HUES64 (cell line): ENCODE data around the gene NLRP4. TPM values are rescaled to one million over a fixed set of nuclear protein-coding genes. Genes with fewer than 3 reads are reported as not detected.

Source experiments
- H3K27ac ChIP-seq: 2 replicates; pipeline ENCODE4 v1.7.0; 2013; ENCODE audit warnings: low read depth, low read length, inconsistent platforms
- H3K27me3 ChIP-seq: 2 replicates; pipeline ENCODE4 v1.6.1; 2013; ENCODE audit warnings: mild to moderate bottlenecking, low read length; ENCODE audit not compliant: insufficient read depth
- H3K36me3 ChIP-seq: 2 replicates; pipeline ENCODE4 v1.6.1; 2013; ENCODE audit warnings: mild to moderate bottlenecking, low read length; ENCODE audit not compliant: insufficient read depth
- H3K4me1 ChIP-seq: 2 replicates; pipeline ENCODE4 v1.6.1; 2013; ENCODE audit warnings: mild to moderate bottlenecking, low read length, moderate library complexity; ENCODE audit not compliant: insufficient read depth
- H3K4me3 ChIP-seq: 2 replicates; pipeline ENCODE4 v1.5.1; 2013; ENCODE audit warnings: mild to moderate bottlenecking, low read length, moderate library complexity
- H3K9ac ChIP-seq: 2 replicates; pipeline ENCODE4 v1.6.1; 2013; ENCODE audit warnings: mild to moderate bottlenecking, low read depth, low read length
- H3K9me3 ChIP-seq: 2 replicates; pipeline ENCODE4 v1.6.1; 2013; ENCODE audit warnings: low read depth, low read length; ENCODE audit not compliant: insufficient read depth
- WGBS: fragments of 150-250, 120-280 bp; methylation state at CpG from one replicate; pipeline ENCODE4 v1.1.7; 2013; ENCODE audit warnings: missing lambda C conversion rate; 5-methylcytosine and 5-hydroxymethylcytosine counted together
- polyA plus RNA-seq, 2 experiments: library from polyadenylated mRNA; stranded (reverse); fragments of 50-300 nt; gene quantifications; one replicate each; pipeline ENCODE4 v1.2.3, GENCODE V29; 2013

The NLRP4 gene
- polyA plus RNA-seq (2013, experiment 1 of 2) = not detected
- not detected for polyA plus RNA-seq (2013, experiment 2 of 2)

- Histone ChIP-seq H3K36me3 (no peaks in the 10 kb centered on the region), H3K9ac (no peak within 1 kb of the TSS), H3K4me3 (no peak within 1 kb of the TSS), H3K27ac (no peak within 1 kb of the TSS), H3K27me3 (no peaks in the 10 kb centered on the region), H3K4me1 (no peaks in the 10 kb centered on the region), H3K9me3 (peaks cover 86% of the 10 kb centered on the region)
- WGBS = 87% methylated on average over 15 of the region's 16 CpGs
These were observed at the start of gene NLRP4 for GRCh38 chr19:55836340-55836739. Gene NLRP4, plus strand, starts transcription at chr19:55836540. Its CDS starts 15,541 bp downstream, at chr19:55852081.

DNA sequence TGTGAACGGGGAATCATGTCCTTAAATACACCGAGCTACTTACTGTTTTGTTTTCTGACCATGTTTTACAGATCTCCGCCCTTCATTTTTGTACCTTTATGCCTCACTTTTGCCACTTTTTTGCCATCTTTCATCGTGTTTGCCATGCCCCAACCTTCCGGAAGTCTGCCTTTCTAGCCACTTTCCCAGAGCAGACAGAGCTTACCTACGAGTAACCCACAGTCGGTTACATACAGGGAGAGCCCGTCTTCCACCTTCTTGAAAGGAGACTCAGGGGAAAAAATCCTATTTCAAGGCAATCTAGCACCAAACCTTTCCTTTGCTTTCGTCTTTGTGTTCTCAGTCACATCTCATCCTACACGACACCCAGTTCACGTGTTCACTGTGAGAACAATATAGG is 41.3 kb upstream of the NLRP4 start:
- H3K4me3 ChIP-seq = no peak overlapping the region
- peaks cover 87% of the 10 kb centered on the region for H3K9me3 ChIP-seq
- H3K36me3 ChIP-seq = no peaks in the 10 kb centered on the region
- H3K4me1 ChIP-seq = no peaks in the 10 kb centered on the region
- H3K9ac ChIP-seq = no peak overlapping the region
- H3K27me3 ChIP-seq = no peaks in the 10 kb centered on the region
- 81% methylated on average over 11 of the region's 11 CpGs for WGBS
- no peak overlapping the region for H3K27ac ChIP-seq

- 62% methylated on average over 7 of the region's 7 CpGs for WGBS
- no peak overlapping the region for H3K9ac ChIP-seq
- H3K36me3 ChIP-seq = no peaks in the 10 kb centered on the region
- no peak overlapping the region for H3K4me3 ChIP-seq
- H3K4me1 ChIP-seq = no peaks in the 10 kb centered on the region
- peaks cover 90% of the 10 kb centered on the region for H3K9me3 ChIP-seq
- no peak overlapping the region for H3K27ac ChIP-seq
- H3K27me3 ChIP-seq = no peaks in the 10 kb centered on the region
These were observed 34.9 kb upstream of the NLRP4 start for GRCh38 chr19:55801416-55801815.

DNA sequence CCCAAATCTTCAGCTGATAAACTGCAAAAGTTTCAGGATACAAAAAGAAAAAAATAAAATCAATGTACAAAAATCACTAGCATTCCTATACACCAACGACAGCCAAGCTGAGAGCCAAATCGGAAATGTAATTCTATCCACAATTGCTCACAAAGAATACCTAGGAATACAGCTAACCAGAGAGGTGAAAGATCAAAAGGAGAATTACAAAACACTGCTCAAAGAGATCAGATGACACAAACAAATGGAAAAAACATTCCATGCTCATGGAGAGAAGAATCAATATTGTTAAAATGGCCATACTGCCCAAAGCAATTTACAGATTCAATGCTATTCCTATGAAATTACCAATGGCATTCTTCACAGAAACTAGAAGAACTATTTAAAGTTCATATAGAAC is 34.1 kb upstream of the NLRP4 start:
- no peaks in the 10 kb centered on the region for H3K36me3 ChIP-seq
- H3K9me3 ChIP-seq = peaks cover 92% of the 10 kb centered on the region
- WGBS = 91% methylated on average over 2 of the region's 2 CpGs
- H3K27me3 ChIP-seq = no peaks in the 10 kb centered on the region
- no peak overlapping the region for H3K9ac ChIP-seq
- no peak overlapping the region for H3K4me3 ChIP-seq
- H3K4me1 ChIP-seq = no peaks in the 10 kb centered on the region
- H3K27ac ChIP-seq = no peak overlapping the region

DNA sequence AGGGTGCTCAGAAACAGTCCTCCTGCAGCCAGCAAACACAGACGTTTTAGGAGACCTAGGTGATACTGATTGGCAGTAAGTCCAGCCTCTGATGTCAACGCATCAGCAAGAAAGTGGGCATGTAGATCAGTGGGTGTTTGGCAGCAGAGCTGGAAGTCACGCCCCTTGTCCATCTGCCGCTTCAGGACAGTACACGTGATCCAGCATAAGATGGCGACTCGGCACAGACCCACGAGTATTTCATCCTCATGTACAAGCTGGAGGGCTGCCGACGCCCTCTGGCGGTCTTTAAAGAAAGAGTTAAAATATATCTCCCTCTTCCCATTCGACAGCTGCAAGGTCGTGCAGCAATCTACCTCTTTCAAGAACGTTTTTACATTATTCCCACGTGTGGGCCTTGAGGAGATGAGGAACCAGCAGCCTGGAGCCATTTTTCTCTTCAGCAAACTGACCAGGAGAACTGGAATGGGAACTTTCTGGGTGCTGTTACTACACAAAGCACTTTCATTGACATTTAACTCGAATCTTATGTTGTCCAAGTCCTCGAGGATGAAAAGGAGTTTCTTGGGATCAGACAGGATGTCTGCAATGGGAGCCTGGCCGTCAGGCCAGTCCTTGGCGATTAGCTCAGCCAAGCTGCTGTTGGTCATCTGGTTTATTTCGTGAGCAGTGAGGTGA is 26.8 kb upstream of the NLRP4 start:
- Histone ChIP-seq H3K27me3 (no peaks in the 10 kb centered on the region), H3K36me3 (no peaks in the 10 kb centered on the region), H3K27ac (no peak overlapping the region), H3K4me3 (no peak overlapping the region), H3K9ac (no peak overlapping the region), H3K9me3 (peaks cover 93% of the 10 kb centered on the region), H3K4me1 (no peaks in the 10 kb centered on the region)
- 54% methylated on average over 20 of the region's 20 CpGs for WGBS

GRCh38 chr19:55811340-55811739 is 25.0 kb upstream of the NLRP4 start:
- WGBS = 73% methylated on average over 2 of the region's 3 CpGs
- H3K27me3 ChIP-seq = no peaks in the 10 kb centered on the region
- H3K36me3 ChIP-seq = no peaks in the 10 kb centered on the region
- H3K27ac ChIP-seq = no peak overlapping the region
- no peaks in the 10 kb centered on the region for H3K4me1 ChIP-seq
- H3K9me3 ChIP-seq = peaks cover 94% of the 10 kb centered on the region
- H3K4me3 ChIP-seq = no peak overlapping the region
- no peak overlapping the region for H3K9ac ChIP-seq

DNA sequence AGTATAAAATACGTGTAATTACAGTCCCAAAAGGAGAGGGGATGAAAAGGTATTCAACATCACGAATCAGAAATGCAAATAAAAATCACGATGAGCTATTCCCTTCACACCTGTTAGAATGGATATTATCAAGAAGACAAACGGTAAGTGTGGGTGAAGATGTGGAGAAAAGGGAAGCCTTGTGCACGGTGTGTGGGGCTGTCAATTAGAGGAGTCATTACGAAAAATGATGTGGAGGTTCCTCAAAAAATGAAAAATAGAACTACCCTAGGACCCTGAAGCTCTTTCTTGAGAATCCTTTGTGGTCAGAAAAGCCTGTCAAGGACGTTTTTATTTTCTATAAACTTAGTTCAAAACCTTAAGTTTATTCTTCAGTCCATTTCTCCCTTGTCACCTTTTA is 23.9 kb upstream of the NLRP4 start:
- Histone ChIP-seq H3K4me3 (no peak overlapping the region), H3K9ac (no peak overlapping the region), H3K9me3 (peaks cover 93% of the 10 kb centered on the region), H3K36me3 (no peaks in the 10 kb centered on the region), H3K27me3 (no peaks in the 10 kb centered on the region), H3K27ac (no peak overlapping the region), H3K4me1 (no peaks in the 10 kb centered on the region)
- WGBS = 55% methylated on average over 6 of the region's 7 CpGs

GRCh38 chr19:55813906-55814305 is 22.4 kb upstream of the NLRP4 start:
- H3K27ac ChIP-seq = no peak overlapping the region
- no peaks in the 10 kb centered on the region for H3K4me1 ChIP-seq
- H3K4me3 ChIP-seq = no peak overlapping the region
- no peaks in the 10 kb centered on the region for H3K36me3 ChIP-seq
- H3K27me3 ChIP-seq = no peaks in the 10 kb centered on the region
- WGBS = 87% methylated on average over 5 of the region's 5 CpGs
- H3K9ac ChIP-seq = no peak overlapping the region
- peaks cover 93% of the 10 kb centered on the region for H3K9me3 ChIP-seq

DNA sequence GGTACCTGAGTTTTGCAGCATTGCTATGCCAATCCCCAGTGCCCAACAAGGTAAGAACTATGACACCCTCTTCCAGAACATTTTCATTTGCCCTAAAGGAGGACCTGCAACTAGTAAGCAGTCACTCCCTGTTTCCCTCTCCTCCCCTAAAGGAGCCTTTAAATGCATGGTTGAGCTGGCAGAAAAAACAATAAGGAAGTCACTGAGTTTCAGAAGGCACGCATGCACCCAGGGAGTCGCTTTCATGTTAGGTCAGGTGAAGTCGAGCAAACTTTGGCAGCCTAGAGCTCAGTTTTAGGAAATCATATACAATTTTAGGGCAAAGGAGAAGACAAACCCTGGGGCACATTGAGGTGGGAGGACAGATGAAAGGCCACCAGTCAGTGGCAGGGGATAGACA is 16.3 kb upstream of the NLRP4 start:
- Histone ChIP-seq H3K27me3 (no peaks in the 10 kb centered on the region), H3K9me3 (peaks cover 68% of the 10 kb centered on the region), H3K4me1 (no peaks in the 10 kb centered on the region), H3K27ac (no peak overlapping the region), H3K36me3 (no peaks in the 10 kb centered on the region), H3K4me3 (no peak overlapping the region), H3K9ac (no peak overlapping the region)
- WGBS = 78% methylated on average over 3 of the region's 3 CpGs

- Histone ChIP-seq H3K4me3 (no peak overlapping the region), H3K9me3 (peaks cover 64% of the 10 kb centered on the region), H3K36me3 (no peaks in the 10 kb centered on the region), H3K27ac (no peak overlapping the region), H3K4me1 (no peaks in the 10 kb centered on the region), H3K9ac (no peak overlapping the region), H3K27me3 (no peaks in the 10 kb centered on the region)
- 84% methylated on average over 5 of the region's 5 CpGs for WGBS
These were observed 5.7 kb upstream of the NLRP4 start for GRCh38 chr19:55830656-55831055.

- H3K9ac ChIP-seq = no peak within 1 kb of the TSS
- H3K27ac ChIP-seq = no peak within 1 kb of the TSS
- peaks cover 75% of the 10 kb centered on the region for H3K9me3 ChIP-seq
- H3K36me3 ChIP-seq = no peaks in the 10 kb centered on the region
- no peaks in the 10 kb centered on the region for H3K27me3 ChIP-seq
- H3K4me3 ChIP-seq = no peak within 1 kb of the TSS
- WGBS = 87% methylated on average over 10 of the region's 10 CpGs
- no peaks in the 10 kb centered on the region for H3K4me1 ChIP-seq
These were observed 4.5 kb upstream of the NLRP4 start, which contains the start of gene NLRP11 for GRCh38 chr19:55831846-55832245. Gene NLRP11, minus strand, starts transcription at chr19:55831999. Its CDS starts 13,825 bp downstream, at chr19:55818174.

DNA sequence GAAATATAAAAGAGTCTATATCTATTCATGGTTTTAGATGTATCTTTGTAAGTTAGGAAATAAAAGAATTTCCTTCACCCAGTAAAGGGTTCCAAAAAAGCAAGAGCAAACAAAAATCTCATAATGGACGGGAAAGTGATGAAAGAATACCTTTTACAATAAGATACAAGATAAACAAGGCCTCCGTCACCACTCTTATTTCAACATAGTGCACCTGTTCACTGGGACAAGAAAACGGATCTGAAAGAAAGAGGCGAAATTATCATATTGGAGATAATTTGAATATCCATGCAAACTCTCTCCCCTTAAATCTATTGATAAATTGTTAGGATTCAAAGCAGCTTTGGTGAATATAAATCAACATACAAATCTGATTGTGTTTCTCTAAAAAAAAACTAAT is 3.7 kb upstream of the NLRP4 start:
- Histone ChIP-seq H3K27me3 (no peaks in the 10 kb centered on the region), H3K4me1 (no peaks in the 10 kb centered on the region), H3K36me3 (no peaks in the 10 kb centered on the region), H3K9ac (no peak overlapping the region), H3K4me3 (no peak overlapping the region), H3K9me3 (peaks cover 83% of the 10 kb centered on the region), H3K27ac (no peak overlapping the region)
- WGBS = 73% methylated on average over 3 of the region's 4 CpGs
